Activated T-cell treated with anti-CD3 and anti-CD28 coated beads for 1 hour (primary cell): ENCODE data around the gene SEPTIN6.
A peak's percentile ranks its signal among the peaks of the same experiment; 100 is the strongest.
"Not testable (repeated sequence)": the region's sequence is repeated elsewhere in the genome, so short reads cannot be mapped to it uniquely, and the experiment has no call there.

Source experiments
- DNase-seq: peaks from one replicate; pipeline ENCODE4 v3.0.0-alpha.2; 2020; ENCODE audit warnings: low read depth

SEPTIN6 gene

GRCh38 chrX:119690921-119691716 is 1.8 kb downstream of the SEPTIN6 start:
- peak; percentile 37 for DNase-seq

DNA sequence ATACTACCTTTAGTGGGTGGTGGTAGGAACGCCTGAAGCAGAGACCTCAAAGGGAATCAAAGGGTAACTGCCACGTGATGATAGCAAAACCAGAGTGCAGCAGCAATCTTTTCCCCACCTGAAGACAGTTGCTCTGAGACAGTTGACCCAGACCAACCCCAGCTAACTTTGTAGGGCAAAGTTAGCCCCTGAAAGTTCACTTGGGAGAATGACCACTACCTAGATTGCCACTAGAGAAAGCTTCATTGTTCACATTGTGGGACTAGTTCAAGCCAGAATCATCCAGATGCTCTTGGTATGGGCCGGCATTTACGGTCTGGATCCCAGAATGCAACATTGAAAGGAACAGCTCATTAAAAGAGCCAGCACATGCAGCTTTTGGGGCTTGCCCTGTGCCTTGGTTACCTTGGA is 4.1 kb downstream of the SEPTIN6 start:
- no peak for DNase-seq

- DNase-seq = no peak
These were observed 5.1 kb downstream of the SEPTIN6 start for GRCh38 chrX:119687661-119688413.

DNA sequence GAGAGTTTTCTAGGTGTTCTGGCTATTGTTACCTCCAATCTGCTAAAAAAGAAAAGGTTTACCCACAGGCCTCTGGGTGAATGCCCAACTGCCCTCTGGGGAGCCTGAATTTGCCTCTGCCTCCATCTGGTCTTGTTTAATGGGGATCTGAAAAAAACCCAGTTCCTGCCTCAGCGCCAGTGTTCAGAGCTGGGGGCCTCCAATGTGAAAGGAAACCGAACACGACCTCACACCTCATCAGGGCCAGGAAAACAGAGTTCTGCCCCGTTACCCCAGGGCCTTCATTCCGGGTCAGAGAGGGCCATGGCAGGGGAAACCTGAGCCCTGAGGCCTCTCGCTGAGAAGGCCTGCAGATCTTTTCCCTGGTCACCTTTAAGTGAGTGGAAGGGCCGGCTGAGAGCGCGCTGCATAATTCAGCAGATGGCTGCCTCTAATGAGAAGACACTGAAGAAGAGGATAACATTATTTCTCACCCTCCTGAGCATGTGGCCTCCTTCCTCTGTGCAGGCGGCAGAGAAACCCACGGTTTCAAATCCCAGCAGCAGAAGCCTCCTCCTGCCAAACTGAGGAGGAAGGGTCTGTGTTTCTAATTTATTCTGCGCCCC is 6.8 kb downstream of the SEPTIN6 start:
- DNase-seq = no peak

DNA sequence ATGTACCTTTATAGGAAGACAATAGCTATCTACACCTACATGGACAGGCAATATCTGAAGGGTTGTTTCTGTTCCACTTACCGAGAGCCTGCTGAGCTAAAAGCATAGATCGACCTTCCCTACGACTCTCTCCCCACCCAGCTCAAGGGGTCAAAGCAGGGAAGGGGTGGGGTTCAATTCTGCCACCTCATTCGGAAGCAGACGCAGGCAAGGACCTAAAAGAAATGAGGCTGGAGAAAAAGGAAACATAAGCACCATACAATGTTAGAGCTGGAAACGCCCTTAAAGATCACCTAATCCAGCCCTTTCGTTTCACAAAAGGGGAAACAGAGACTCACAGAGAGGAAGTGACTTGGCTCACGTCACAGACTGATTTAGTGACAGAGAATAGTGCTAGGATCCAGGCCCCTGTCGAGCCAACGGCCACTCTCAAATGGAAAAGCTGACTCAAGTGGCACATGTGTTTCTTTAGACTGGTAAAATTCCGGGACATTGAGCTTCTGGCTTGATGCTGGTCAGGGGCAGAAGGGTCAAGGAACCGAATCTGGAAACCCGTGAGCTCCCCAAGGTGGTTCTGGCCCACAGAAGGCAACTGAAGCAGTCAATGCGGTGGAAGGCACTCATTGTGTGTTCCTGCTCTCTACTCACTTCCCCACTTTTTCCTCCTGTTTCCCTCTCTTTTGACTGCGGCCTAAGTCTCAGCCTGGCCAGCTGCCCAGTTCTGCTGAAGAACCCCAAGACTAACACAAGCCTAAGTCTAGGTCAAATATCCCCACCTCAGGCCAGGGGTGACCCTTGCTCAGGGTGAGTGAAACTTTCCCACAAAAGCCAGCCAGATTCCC is 7.5 kb downstream of the SEPTIN6 start:
- DNase-seq = no peak

DNA sequence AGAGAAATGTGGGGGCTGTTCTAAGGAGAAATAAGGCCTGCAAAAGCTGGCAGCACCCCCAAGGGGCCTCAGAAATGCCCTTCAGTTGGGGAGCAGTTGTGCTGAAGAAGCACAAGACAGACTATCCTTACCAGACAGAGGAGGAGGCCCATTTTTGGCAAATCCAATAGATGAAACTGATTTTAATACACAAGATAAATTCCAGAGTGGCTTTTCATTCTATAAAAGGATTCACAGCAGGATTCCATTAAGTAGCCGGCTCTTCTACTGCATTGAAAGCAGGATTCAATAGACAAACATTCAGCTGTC is 8.1 kb downstream of the SEPTIN6 start:
- no peak for DNase-seq

DNA sequence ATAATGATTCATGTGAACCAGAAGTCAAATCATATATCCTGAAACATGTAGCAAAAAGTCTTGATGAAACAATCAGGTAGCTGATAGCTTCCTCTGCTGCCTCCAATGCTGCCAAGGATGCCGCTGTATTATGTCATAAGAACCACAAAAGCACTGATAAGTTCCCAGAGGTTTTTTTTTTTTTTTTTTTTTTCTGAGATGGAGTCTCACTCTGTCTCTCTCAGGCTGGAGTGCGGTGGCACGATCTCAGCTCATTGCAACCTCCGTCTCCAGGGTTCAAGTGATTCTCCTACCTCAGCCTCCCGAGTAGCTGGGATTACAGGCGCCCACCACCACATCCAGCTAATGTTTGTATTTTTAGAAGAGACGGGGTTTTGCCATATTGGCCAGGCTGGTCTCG is 8.7 kb downstream of the SEPTIN6 start:
- not testable (repeated sequence) for DNase-seq

DNA sequence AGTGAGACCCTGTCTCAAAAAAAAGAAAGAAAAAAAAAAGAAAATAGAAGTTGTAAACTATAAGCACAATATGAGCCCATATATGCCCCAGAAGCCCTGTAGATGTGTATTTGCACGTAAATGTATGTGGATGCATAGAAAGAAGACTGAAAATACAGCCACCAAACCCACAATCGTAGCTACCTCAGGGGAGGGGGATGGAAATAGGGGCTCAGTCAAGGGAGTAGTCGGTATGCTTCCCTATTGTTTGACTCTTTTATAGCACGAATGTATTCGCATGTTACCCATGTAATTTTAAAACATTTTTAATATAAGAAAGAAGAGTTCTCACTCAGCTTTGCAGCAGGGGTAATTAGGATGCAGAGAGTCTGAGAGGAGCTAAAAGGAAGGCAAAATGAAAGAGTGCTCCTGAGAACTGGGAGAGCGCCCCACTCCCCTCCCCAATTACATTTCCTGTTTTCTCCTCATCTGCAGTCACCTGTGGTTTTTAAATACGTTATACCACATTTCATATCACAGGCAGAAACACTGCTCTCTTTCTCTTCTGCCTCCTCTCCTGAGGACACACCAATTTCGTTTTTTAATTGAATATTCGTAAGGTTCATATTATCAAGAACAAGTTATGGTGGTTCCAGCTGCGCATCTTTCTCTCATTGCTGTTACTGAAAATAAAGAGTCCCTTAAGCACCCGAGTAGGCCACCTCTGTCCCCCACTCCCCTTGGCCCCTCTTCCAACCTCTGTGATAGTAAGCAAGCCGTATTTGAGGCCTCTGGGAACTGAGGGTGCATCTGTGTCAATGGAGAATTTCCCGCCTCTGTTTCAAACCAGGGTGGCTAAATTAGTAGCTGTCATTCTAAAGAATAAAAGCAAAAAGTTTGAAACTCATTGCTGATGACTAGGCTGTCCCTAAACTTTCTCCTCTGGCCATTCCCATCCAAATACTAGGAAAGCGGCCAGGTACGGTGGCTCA is 10.7 kb downstream of the SEPTIN6 start:
- DNase-seq = no peak

- DNase-seq = no peak
These were observed 15.3 kb downstream of the SEPTIN6 start for GRCh38 chrX:119677654-119677981.

DNA sequence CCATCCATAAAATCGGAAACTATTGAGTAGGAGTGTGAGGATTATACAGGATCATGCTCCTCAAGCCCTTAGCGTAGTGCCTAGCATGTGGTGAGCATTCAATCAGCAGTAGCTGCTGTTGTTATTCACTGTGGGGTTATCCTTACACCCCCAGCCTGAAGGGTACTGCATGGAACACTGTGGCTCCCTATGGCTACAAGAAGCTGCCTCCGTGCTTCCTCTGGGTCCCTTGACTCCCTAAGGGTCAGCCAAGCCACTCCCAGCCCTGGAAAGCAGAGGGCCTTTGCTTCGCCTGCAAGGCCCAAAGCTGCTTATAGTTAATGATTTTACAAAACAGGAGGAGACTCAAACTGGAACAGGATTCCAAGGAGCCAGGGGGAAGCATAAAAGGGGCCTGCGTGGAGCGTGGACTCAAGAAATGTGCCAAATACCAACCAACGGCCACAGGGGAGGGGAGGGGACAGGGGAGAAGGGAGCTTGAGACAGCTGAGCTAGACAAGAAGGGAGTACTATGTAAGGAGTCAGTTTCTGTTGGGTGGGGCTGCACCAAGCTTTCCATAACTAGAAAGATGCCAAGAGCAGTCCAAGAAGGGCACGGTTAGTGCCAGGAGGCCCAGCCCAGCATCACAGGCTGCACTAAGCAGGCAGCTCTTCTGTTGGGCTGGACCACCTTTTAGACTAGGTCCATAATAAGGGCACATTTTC is 15.9 kb downstream of the SEPTIN6 start:
- no peak for DNase-seq

DNA sequence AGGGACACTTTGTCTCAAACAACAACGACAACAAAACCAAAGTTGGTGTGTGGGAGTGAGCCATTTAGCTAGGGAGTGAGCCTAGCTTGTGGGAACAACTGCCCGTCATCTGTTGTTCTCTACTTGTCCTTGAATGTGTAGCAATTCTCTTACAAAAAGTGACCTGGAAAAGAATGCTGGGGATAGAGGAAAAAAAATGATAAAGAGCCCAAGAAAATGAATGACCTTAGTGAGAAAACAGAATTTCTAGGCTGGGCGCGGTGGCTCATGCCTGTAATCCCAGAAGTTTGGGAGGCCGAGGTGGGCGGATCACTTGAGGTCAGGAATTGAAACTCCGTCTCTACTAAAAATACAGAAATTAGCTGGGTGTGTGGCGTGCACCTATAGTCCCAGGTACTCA is 19.6 kb downstream of the SEPTIN6 start:
- DNase-seq = no peak

DNA sequence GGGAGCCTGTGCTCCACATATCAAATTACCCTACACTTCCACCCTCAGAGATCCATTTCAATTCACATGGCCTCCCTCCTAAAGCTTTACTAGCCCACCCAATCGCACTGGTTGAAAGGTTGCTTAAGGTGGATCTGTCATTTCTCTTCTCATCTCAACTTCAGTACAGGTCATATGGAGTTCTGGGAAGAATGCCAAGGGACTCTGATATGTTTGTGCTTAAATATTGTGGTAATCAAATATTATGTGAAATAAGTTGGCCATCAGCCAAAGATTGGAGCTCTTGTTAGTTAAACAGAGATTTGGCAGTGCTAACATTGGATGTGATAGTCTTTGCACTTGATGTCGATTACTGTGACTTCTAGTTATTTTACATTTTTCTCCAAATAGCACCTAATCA is 20.5 kb downstream of the SEPTIN6 start:
- no peak for DNase-seq

- no peak for DNase-seq
These were observed 23.4 kb downstream of the SEPTIN6 start for GRCh38 chrX:119669424-119670037.

- no peak for DNase-seq
These were observed 25.7 kb downstream of the SEPTIN6 start for GRCh38 chrX:119667111-119667878.

GRCh38 chrX:119664877-119665276 is 28.1 kb downstream of the SEPTIN6 start:
- not testable (repeated sequence) for DNase-seq

DNA sequence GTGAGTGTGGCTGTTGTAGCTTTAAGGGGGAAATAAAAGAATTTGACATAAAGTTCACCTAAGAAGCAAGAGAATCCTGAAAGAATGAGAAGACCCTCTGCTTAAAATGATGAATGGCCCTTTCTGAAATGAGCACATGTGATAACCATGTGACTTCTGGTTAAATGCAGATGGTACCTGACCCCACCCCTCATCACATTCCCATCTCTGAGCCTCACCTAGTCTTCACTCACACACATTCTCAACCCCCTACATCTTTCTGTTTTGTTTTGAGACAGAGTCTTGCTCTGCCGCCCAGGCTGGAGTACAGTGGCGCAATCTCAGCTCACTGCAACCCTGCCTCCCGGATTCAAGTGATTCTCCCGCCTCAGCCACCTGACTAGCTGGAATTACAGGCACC is 31.5 kb downstream of the SEPTIN6 start:
- DNase-seq = no peak

- DNase-seq = no peak
These were observed 33.4 kb downstream of the SEPTIN6 start for GRCh38 chrX:119659522-119659921.

DNA sequence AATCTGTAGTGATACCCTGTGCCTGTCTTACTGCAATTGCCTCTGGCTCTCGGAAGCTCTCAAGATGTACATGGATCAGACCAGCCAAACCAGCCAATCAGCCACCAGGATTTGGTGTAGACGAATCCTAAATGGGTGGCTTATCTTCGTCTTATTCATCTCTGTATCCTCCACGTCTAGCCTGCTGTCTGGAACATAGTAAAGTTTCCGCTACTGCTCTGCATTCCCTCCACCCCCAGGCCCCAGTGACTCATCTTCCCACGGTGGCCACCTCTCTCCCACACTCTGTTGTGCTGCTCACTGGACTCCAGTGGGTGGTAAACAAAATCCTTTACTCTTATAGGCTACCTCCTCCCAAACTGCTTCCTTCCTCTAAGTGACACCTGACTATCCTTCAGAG is 37.8 kb downstream of the SEPTIN6 start:
- peak; percentile 18 for DNase-seq

DNA sequence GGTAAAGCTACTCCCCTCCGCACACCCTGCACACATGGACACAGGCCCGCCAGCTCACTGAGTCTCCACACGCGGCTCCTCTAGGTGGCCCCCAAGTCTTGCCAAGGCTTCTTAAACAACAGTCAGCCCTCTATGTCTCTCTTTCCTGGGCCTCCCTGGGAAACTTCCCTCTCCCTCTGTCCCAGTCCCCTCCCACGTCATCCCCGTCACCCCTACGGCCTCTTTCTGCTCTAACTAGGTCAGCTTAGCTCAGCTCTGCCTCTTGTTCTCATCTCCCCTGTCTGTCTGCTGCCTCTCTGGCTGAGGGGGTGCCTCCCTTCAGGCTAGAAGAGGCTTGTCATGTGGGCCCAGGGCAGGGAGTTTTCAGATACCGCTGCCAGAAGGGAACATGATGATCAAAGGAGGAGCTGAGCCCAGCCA is 38.8 kb downstream of the SEPTIN6 start:
- no peak for DNase-seq
